ENCODE measurements around the gene COL1A2.

Gene COL1A2

GRCh38 chr7:94452239-94452638 is 57.5 kb downstream of the COL1A2 start:
- H3K36me3 ChIP-seq: no peaks in the 10 kb centered on the region
- TF ChIP-seq CTCF (IDR thresholded peaks at IDR 0.05; ENCODE audit: low read depth, low read length): no peak
- peak overlapping the region; percentile 74 for H3K27ac ChIP-seq
- peak; percentile 73 for DNase-seq
- H3K9me3 ChIP-seq (ENCODE audit: severe bottlenecking): no peaks in the 10 kb centered on the region
- H3K27me3 ChIP-seq (ENCODE audit: insufficient read depth, low read depth, severe bottlenecking): no peaks in the 10 kb centered on the region
- peak overlapping the region; percentile 36 for H3K4me3 ChIP-seq (ENCODE audit: low read depth, low read length)

GRCh38 chr7:94453898-94454297 is 59.2 kb downstream of the COL1A2 start:
- Histone ChIP-seq H3K27me3 (ENCODE audit: insufficient read depth, low read depth, severe bottlenecking) (no peaks in the 10 kb centered on the region), H3K36me3 (no peaks in the 10 kb centered on the region), H3K27ac (no peak overlapping the region), H3K4me3 (ENCODE audit: low read depth, low read length) (no peak overlapping the region), H3K9me3 (ENCODE audit: severe bottlenecking) (no peaks in the 10 kb centered on the region)
- no peak for DNase-seq
- no peak for TF ChIP-seq CTCF (IDR thresholded peaks at IDR 0.05; ENCODE audit: low read depth, low read length)

- no peak for DNase-seq
- Histone ChIP-seq H3K4me3 (ENCODE audit: low read depth, low read length) (no peak overlapping the region), H3K27me3 (ENCODE audit: insufficient read depth, low read depth, severe bottlenecking) (no peaks in the 10 kb centered on the region), H3K27ac (no peak overlapping the region), H3K9me3 (ENCODE audit: severe bottlenecking) (no peaks in the 10 kb centered on the region), H3K36me3 (no peaks in the 10 kb centered on the region)
- no peak for TF ChIP-seq CTCF (IDR thresholded peaks at IDR 0.05; ENCODE audit: low read depth, low read length)
Observed at GRCh38 chr7:94458041-94458440, 63.3 kb downstream of the COL1A2 start.

- H3K27ac ChIP-seq: no peak overlapping the region
- no peak for TF ChIP-seq CTCF (IDR thresholded peaks at IDR 0.05; ENCODE audit: low read depth, low read length)
- H3K36me3 ChIP-seq: no peaks in the 10 kb centered on the region
- H3K9me3 ChIP-seq (ENCODE audit: severe bottlenecking): peaks cover 2% of the 10 kb centered on the region
- no peak for DNase-seq
- no peak overlapping the region for H3K4me3 ChIP-seq (ENCODE audit: low read depth, low read length)
- H3K27me3 ChIP-seq (ENCODE audit: insufficient read depth, low read depth, severe bottlenecking): no peaks in the 10 kb centered on the region
Observed at GRCh38 chr7:94466516-94466915, 71.8 kb downstream of the COL1A2 start.

- no peaks in the 10 kb centered on the region for H3K9me3 ChIP-seq (ENCODE audit: severe bottlenecking)
- H3K27ac ChIP-seq: no peak overlapping the region
- DNase-seq: no peak
- no peaks in the 10 kb centered on the region for H3K27me3 ChIP-seq (ENCODE audit: insufficient read depth, low read depth, severe bottlenecking)
- H3K4me3 ChIP-seq (ENCODE audit: low read depth, low read length): no peak overlapping the region
- H3K36me3 ChIP-seq: no peaks in the 10 kb centered on the region
- TF ChIP-seq CTCF (IDR thresholded peaks at IDR 0.05; ENCODE audit: low read depth, low read length): no peak
Observed at GRCh38 chr7:94471604-94472003, 76.9 kb downstream of the COL1A2 start.

- H3K9me3 ChIP-seq (ENCODE audit: severe bottlenecking): no peaks in the 10 kb centered on the region
- no peak for DNase-seq
- no peak for TF ChIP-seq CTCF (IDR thresholded peaks at IDR 0.05; ENCODE audit: low read depth, low read length)
- H3K4me3 ChIP-seq (ENCODE audit: low read depth, low read length): no peak overlapping the region
- H3K27me3 ChIP-seq (ENCODE audit: insufficient read depth, low read depth, severe bottlenecking): no peaks in the 10 kb centered on the region
- no peaks in the 10 kb centered on the region for H3K36me3 ChIP-seq
- no peak overlapping the region for H3K27ac ChIP-seq
Observed at GRCh38 chr7:94472608-94473007, 77.9 kb downstream of the COL1A2 start.

Data from WERI-Rb-1 (cell line).